ENCODE measurements around the gene PSMD2. TPM values are rescaled to one million over a fixed set of nuclear protein-coding genes. Genes with fewer than 3 reads are reported as not detected.

The PSMD2 gene
- total and polyA plus RNA-seq, 2 of the 8 experiments (the other 6 are each of a cell fraction or from before 2014, with no cell fraction given), result 350 to 363 TPM

DNA sequence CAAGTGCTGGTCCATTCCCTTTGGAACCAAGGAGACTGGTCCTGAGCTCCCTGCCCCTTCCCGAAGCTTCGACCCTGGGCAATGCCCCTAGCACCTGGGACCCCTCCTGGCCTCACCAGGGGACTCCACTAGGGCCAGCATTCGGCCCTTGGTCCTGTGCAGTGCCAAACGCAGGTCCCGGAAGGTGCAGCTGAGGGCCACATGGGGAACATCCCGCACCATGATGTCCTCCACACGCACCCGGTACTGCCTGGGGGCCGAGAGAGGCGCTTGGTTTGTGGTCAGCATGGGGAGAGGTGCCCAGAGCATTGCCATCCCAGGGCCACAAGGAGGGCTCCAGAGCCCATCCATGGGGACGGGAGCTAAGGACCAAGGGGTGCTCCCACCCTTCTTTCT, 54.5 kb downstream of the PSMD2 start:
- Histone ChIP-seq H3K4me3 (ENCODE audit: extremely low read depth in 1 of 4, insufficient read depth in 2 of 4, low read depth in 3 of 4, low read length in 4 of 4) (no peak overlapping the region), H3K56ac (replicated peaks; ENCODE audit: insufficient read length, low read depth, low read length) (no peak overlapping the region), H3K27me3 (replicated peaks in 1 of 4; ENCODE audit: control insufficient read depth in 3 of 4, extremely low read depth in 1 of 4, insufficient read depth in 3 of 4, low read length in 3 of 4) (no peaks in the 10 kb centered on the region), H2BK15ac (ENCODE audit: low read length) (no peak overlapping the region), H3K9me3 (ENCODE audit: insufficient read depth in 2 of 2, low read depth in 1 of 2, low read length in 1 of 2) (no peaks in the 10 kb centered on the region), H3K14ac (ENCODE audit: insufficient read length) (no peak overlapping the region), H2BK120ac (replicated peaks; ENCODE audit: low read depth, low read length) (no peak overlapping the region), H4K20me1 (replicated peaks in 1 of 2; ENCODE audit: control insufficient read depth in 1 of 2, insufficient read depth in 2 of 2, low read length in 2 of 2) (peaks cover under 1 to 8% of the 10 kb centered on the region in 2 experiments), H4K8ac (ENCODE audit: extremely low read depth, insufficient read depth, low read length) (no peak overlapping the region), H3K4me2 (ENCODE audit: insufficient read depth in 1 of 2, low read depth in 2 of 2, low read length in 2 of 2) (no peak overlapping the region), H3K23me2 (ENCODE audit: low read depth, low read length) (no peaks in the 10 kb centered on the region), H3K9ac (replicated peaks in 1 of 4; ENCODE audit: extremely low read depth in 1 of 4, low read depth in 3 of 4, low read length in 3 of 4) (no peak overlapping the region), H2BK5ac (ENCODE audit: low read depth, low read length) (no peak overlapping the region), H3K36me3 (ENCODE audit: control insufficient read depth in 2 of 4, insufficient read depth in 4 of 4, low read length in 3 of 4) (peaks cover 7 to 42% (median 26%) of the 10 kb centered on the region in 4 experiments; a peak in 7 of 8 replicates), H3K27ac (ENCODE audit: low read depth, low read length) (no peak overlapping the region), H2AK5ac (ENCODE audit: low read depth, low read length) (no peak overlapping the region), H3K4me1 (replicated peaks in 1 of 4; ENCODE audit: control insufficient read depth in 3 of 4, insufficient read depth in 4 of 4, low read length in 3 of 4) (peaks cover 0 to 7% (median 3%) of the 10 kb centered on the region in 4 experiments; a peak in 2 of 7 replicates), H3K18ac (ENCODE audit: extremely low read depth, low read length) (no peak overlapping the region), H3K23ac (ENCODE audit: insufficient read length) (no peak overlapping the region), H4K91ac (replicated peaks; ENCODE audit: insufficient read length, low read length) (no peak overlapping the region), H2BK20ac (ENCODE audit: low read length) (no peak overlapping the region), H4K5ac (ENCODE audit: insufficient read length, low read depth, low read length) (no peak overlapping the region), H2AFZ (ENCODE audit: low read length) (no peak overlapping the region), H3K79me1 (ENCODE audit: low read depth, low read length) (no peaks in the 10 kb centered on the region), H3K4ac (replicated peaks; ENCODE audit: insufficient read length, low read depth, low read length) (no peak overlapping the region), H3K79me2 (ENCODE audit: control insufficient read depth in 1 of 2, insufficient read depth in 2 of 2, low read length in 2 of 2) (no peaks in the 10 kb centered on the region), H2BK12ac (ENCODE audit: low read depth, low read length) (0 out of 2 replicates have a peak overlapping the region, but pooled peaks have one; percentile 27)
- FAIRE-seq (no peak), DNase-seq (ENCODE audit: low read depth in 1 of 2, low spot score in 2 of 2) (no peak)
- 90% methylated on average over 11 of the region's 11 CpGs; no CpG with 5 or more reads in 1 of the 2 experiments for WGBS, 2 experiments (ENCODE audit: extremely low coverage in 1 of 2, insufficient coverage in 1 of 2, insufficient read length in 1 of 2, insufficient replicate concordance in 2 of 2, low coverage in 1 of 2, low lambda C conversion rate in 2 of 2, missing lambda C conversion rate in 1 of 2)
- POLR2A ChIA-PET (ENCODE audit: partially characterized antibody), result interaction anchor here (1.0 to 3.6 kb wide), 9 partner anchors 8 to 38 kb away, joined by 3 to 23 read pairs (median 7); partner anchors contain the start of genes CLCN2, FAM131A and POLR2H
- CTCF ChIA-PET (ENCODE audit: partially characterized antibody), result interaction anchor here (0.5 to 6.8 kb wide), 23 partner anchors 8 to 677 kb away, joined by 3 to 49 read pairs (median 4); partner anchors contain the start of genes CLCN2, FAM131A and POLR2H
- TF ChIP-seq SIX5 (IDR thresholded peaks at IDR 0.05; ENCODE audit: low read depth, low read length) (no peak), SRF (IDR thresholded peaks at IDR 0.05; ENCODE audit: low read depth, low read length) (no peak), BRCA1 (IDR thresholded peaks at IDR 0.05; ENCODE audit: low read depth, low read length) (no peak), TAF1 (IDR thresholded peaks at IDR 0.05; ENCODE audit: low read depth, low read length) (no peak), RNF2 (IDR thresholded peaks at IDR 0.05; ENCODE audit: borderline replicate concordance, low read depth, low read length, missing control alignments, poor library complexity, severe bottlenecking) (no peak), SP4 (IDR thresholded peaks at IDR 0.05; ENCODE audit: low read length) (no peak), JUN (IDR thresholded peaks at IDR 0.05; ENCODE audit: low read depth, low read length) (no peak)
- TF ChIP-seq, protein P1, sequence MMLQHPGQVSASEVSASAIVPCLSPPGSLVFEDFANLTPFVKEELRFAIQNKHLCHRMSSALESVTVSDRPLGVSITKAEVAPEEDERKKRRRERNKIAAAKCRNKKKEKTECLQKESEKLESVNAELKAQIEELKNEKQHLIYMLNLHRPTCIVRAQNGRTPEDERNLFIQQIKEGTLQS (IDR thresholded peaks at IDR 0.05; ENCODE audit: insufficient read depth, low read depth, low read length), result no peak
- TF ChIP-seq, protein P2, sequence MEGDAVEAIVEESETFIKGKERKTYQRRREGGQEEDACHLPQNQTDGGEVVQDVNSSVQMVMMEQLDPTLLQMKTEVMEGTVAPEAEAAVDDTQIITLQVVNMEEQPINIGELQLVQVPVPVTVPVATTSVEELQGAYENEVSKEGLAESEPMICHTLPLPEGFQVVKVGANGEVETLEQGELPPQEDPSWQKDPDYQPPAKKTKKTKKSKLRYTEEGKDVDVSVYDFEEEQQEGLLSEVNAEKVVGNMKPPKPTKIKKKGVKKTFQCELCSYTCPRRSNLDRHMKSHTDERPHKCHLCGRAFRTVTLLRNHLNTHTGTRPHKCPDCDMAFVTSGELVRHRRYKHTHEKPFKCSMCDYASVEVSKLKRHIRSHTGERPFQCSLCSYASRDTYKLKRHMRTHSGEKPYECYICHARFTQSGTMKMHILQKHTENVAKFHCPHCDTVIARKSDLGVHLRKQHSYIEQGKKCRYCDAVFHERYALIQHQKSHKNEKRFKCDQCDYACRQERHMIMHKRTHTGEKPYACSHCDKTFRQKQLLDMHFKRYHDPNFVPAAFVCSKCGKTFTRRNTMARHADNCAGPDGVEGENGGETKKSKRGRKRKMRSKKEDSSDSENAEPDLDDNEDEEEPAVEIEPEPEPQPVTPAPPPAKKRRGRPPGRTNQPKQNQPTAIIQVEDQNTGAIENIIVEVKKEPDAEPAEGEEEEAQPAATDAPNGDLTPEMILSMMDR (IDR thresholded peaks at IDR 0.05; ENCODE audit: control extremely low read depth in 1 of 3, insufficient read depth in 1 of 3, low read depth in 1 of 3, low read length in 3 of 3), result no peak
- TF ChIP-seq, protein P3, sequence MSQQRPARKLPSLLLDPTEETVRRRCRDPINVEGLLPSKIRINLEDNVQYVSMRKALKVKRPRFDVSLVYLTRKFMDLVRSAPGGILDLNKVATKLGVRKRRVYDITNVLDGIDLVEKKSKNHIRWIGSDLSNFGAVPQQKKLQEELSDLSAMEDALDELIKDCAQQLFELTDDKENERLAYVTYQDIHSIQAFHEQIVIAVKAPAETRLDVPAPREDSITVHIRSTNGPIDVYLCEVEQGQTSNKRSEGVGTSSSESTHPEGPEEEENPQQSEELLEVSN (IDR thresholded peaks at IDR 0.05), result no peak

Data from H1 (cell line).